ENCODE measurements around the gene ERBB4.

The ERBB4 gene

GRCh38 chr2:211390536-211391188 is 1147.9 kb downstream of the ERBB4 start:
- ATAC-seq, result no peak
- no peak for TF ChIP-seq POU6F1 (CRISPR knock-in tag; IDR thresholded peaks at IDR 0.05; ENCODE audit: borderline replicate concordance, low read depth)
- no peak for TF ChIP-seq PPARA (CRISPR knock-in tag; IDR thresholded peaks at IDR 0.05; ENCODE audit: borderline replicate concordance)
- TF ChIP-seq ISL1 (CRISPR knock-in tag; IDR thresholded peaks at IDR 0.05), result no peak
- TF ChIP-seq, protein P1, sequence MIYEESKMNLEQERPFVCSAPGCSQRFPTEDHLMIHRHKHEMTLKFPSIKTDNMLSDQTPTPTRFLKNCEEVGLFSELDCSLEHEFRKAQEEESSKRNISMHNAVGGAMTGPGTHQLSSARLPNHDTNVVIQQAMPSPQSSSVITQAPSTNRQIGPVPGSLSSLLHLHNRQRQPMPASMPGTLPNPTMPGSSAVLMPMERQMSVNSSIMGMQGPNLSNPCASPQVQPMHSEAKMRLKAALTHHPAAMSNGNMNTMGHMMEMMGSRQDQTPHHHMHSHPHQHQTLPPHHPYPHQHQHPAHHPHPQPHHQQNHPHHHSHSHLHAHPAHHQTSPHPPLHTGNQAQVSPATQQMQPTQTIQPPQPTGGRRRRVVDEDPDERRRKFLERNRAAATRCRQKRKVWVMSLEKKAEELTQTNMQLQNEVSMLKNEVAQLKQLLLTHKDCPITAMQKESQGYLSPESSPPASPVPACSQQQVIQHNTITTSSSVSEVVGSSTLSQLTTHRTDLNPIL (CRISPR knock-in tag; IDR thresholded peaks at IDR 0.05; ENCODE audit: low read depth), result no peak
- TF ChIP-seq GLIS3 (CRISPR knock-in tag; IDR thresholded peaks at IDR 0.05), result no peak
- no peak for TF ChIP-seq ZNF8 (CRISPR knock-in tag; IDR thresholded peaks at IDR 0.05)
- no peak for TF ChIP-seq BACH2 (CRISPR knock-in tag; IDR thresholded peaks at IDR 0.05; ENCODE audit: borderline replicate concordance)
- TF ChIP-seq CSDC2 (CRISPR knock-in tag; IDR thresholded peaks at IDR 0.05), result no peak
- TF ChIP-seq ESRRG (CRISPR knock-in tag; IDR thresholded peaks at IDR 0.05), result no peak
- TF ChIP-seq ZNF70 (CRISPR knock-in tag; IDR thresholded peaks at IDR 0.05), result no peak
- TF ChIP-seq, protein P2, sequence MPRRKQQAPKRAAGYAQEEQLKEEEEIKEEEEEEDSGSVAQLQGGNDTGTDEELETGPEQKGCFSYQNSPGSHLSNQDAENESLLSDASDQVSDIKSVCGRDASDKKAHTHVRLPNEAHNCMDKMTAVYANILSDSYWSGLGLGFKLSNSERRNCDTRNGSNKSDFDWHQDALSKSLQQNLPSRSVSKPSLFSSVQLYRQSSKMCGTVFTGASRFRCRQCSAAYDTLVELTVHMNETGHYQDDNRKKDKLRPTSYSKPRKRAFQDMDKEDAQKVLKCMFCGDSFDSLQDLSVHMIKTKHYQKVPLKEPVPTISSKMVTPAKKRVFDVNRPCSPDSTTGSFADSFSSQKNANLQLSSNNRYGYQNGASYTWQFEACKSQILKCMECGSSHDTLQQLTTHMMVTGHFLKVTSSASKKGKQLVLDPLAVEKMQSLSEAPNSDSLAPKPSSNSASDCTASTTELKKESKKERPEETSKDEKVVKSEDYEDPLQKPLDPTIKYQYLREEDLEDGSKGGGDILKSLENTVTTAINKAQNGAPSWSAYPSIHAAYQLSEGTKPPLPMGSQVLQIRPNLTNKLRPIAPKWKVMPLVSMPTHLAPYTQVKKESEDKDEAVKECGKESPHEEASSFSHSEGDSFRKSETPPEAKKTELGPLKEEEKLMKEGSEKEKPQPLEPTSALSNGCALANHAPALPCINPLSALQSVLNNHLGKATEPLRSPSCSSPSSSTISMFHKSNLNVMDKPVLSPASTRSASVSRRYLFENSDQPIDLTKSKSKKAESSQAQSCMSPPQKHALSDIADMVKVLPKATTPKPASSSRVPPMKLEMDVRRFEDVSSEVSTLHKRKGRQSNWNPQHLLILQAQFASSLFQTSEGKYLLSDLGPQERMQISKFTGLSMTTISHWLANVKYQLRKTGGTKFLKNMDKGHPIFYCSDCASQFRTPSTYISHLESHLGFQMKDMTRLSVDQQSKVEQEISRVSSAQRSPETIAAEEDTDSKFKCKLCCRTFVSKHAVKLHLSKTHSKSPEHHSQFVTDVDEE (CRISPR knock-in tag; IDR thresholded peaks at IDR 0.05), result no peak
- TF ChIP-seq, protein P3, sequence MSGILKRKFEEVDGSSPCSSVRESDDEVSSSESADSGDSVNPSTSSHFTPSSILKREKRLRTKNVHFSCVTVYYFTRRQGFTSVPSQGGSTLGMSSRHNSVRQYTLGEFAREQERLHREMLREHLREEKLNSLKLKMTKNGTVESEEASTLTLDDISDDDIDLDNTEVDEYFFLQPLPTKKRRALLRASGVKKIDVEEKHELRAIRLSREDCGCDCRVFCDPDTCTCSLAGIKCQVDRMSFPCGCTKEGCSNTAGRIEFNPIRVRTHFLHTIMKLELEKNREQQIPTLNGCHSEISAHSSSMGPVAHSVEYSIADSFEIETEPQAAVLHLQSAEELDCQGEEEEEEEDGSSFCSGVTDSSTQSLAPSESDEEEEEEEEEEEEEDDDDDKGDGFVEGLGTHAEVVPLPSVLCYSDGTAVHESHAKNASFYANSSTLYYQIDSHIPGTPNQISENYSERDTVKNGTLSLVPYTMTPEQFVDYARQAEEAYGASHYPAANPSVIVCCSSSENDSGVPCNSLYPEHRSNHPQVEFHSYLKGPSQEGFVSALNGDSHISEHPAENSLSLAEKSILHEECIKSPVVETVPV (CRISPR knock-in tag; IDR thresholded peaks at IDR 0.05), result no peak
- TF ChIP-seq PATZ1 (CRISPR knock-in tag; IDR thresholded peaks at IDR 0.05; ENCODE audit: borderline replicate concordance), result no peak
- TF ChIP-seq ZNF565 (CRISPR knock-in tag; conservative IDR thresholded peaks at IDR 0.05; ENCODE audit: low read depth), result no peak
- no peak for TF ChIP-seq TCF4 (CRISPR knock-in tag; IDR thresholded peaks at IDR 0.05; ENCODE audit: borderline replicate concordance)
- no peak for TF ChIP-seq ZFP30 (CRISPR knock-in tag; IDR thresholded peaks at IDR 0.05)
- no peak for TF ChIP-seq TOX (CRISPR knock-in tag; IDR thresholded peaks at IDR 0.05; ENCODE audit: borderline replicate concordance)
- TF ChIP-seq RARB (CRISPR knock-in tag; IDR thresholded peaks at IDR 0.05), result no peak

GRCh38 chr2:211387734-211388133 is 1150.9 kb downstream of the ERBB4 start:
- TF ChIP-seq POU6F1 (CRISPR knock-in tag; IDR thresholded peaks at IDR 0.05; ENCODE audit: borderline replicate concordance, low read depth) (no peak), OSR1 (CRISPR knock-in tag; IDR thresholded peaks at IDR 0.05) (no peak), ZNF8 (CRISPR knock-in tag; IDR thresholded peaks at IDR 0.05) (no peak), TCF4 (CRISPR knock-in tag; IDR thresholded peaks at IDR 0.05; ENCODE audit: borderline replicate concordance) (no peak), GLIS3 (CRISPR knock-in tag; IDR thresholded peaks at IDR 0.05) (no peak), ISL1 (CRISPR knock-in tag; IDR thresholded peaks at IDR 0.05) (no peak), ZNF70 (CRISPR knock-in tag; IDR thresholded peaks at IDR 0.05) (no peak), TOX (CRISPR knock-in tag; IDR thresholded peaks at IDR 0.05; ENCODE audit: borderline replicate concordance) (no peak), ZFP3 (CRISPR knock-in tag; IDR thresholded peaks at IDR 0.05) (no peak), BACH2 (CRISPR knock-in tag; IDR thresholded peaks at IDR 0.05; ENCODE audit: borderline replicate concordance) (no peak), ZC3H10 (CRISPR knock-in tag; IDR thresholded peaks at IDR 0.05) (no peak), ESRRG (CRISPR knock-in tag; IDR thresholded peaks at IDR 0.05) (no peak), RARB (CRISPR knock-in tag; IDR thresholded peaks at IDR 0.05) (no peak), ARNTL (CRISPR knock-in tag; IDR thresholded peaks at IDR 0.05; ENCODE audit: borderline replicate concordance, low read depth) (no peak), ZNF565 (CRISPR knock-in tag; conservative IDR thresholded peaks at IDR 0.05; ENCODE audit: low read depth) (no peak)
- TF ChIP-seq, protein P2 (CRISPR knock-in tag; IDR thresholded peaks at IDR 0.05), result no peak
- TF ChIP-seq, protein P3 (CRISPR knock-in tag; IDR thresholded peaks at IDR 0.05), result no peak

More at GRCh38 chr2:211387734-211388133, 1150.9 kb downstream of the ERBB4 start:
- no peak for ATAC-seq

Measured in SK-N-SH treated with all-trans-retinoic acid at 6 μM for 48 hours (cell line).